NCI-H1105 (cell line): Measurements from ENCODE around the gene CHD1L.
"Not testable (repeated sequence)": the region's sequence is repeated elsewhere in the genome, so short reads cannot be mapped to it uniquely, and the experiment has no call there.

Experiments
- DNase-seq: peaks from one replicate; lab custom pipeline; 2025; lab: John Stamatoyannopoulos, UW

Gene CHD1L

GRCh38 chr1:147242449-147243227 lies at the start of gene CHD1L:
CHD1L (plus strand) TSS chr1:147242684; CDS start chr1:147242704, 20 bp downstream.
- peak; percentile 92 for DNase-seq

- not testable (repeated sequence) for DNase-seq
These were observed 45.2 kb upstream of the CHD1L start for GRCh38 chr1:147197324-147197723.

GRCh38 chr1:147201276-147201675 lies 41.2 kb upstream of the CHD1L start:
- no peak for DNase-seq

- no peak for DNase-seq
These were observed 40.7 kb upstream of the CHD1L start for GRCh38 chr1:147201786-147202185.

- DNase-seq, result no peak
These were observed 39.9 kb upstream of the CHD1L start for GRCh38 chr1:147202576-147202975.

- DNase-seq, result no peak
These were observed 38.4 kb upstream of the CHD1L start for GRCh38 chr1:147204080-147204479.

- no peak for DNase-seq
These were observed 35.3 kb upstream of the CHD1L start for GRCh38 chr1:147207192-147207591.

GRCh38 chr1:147208619-147209018 lies 33.9 kb upstream of the CHD1L start:
- no peak for DNase-seq

- DNase-seq, result no peak
These were observed 32.4 kb upstream of the CHD1L start for GRCh38 chr1:147209825-147210821.

GRCh38 chr1:147210987-147211386 lies 31.5 kb upstream of the CHD1L start:
- DNase-seq, result no peak

- DNase-seq, result no peak
These were observed 30.9 kb upstream of the CHD1L start for GRCh38 chr1:147211577-147211976.

GRCh38 chr1:147213271-147213670 lies 29.2 kb upstream of the CHD1L start:
- no peak for DNase-seq

- no peak for DNase-seq
These were observed 28.2 kb upstream of the CHD1L start for GRCh38 chr1:147214325-147214724.

GRCh38 chr1:147214842-147215539 lies 27.5 kb upstream of the CHD1L start:
- DNase-seq, result no peak

GRCh38 chr1:147215540-147215916 lies 27.0 kb upstream of the CHD1L start:
- DNase-seq, result no peak

GRCh38 chr1:147216124-147216523 lies 26.4 kb upstream of the CHD1L start:
- no peak for DNase-seq

- no peak for DNase-seq
These were observed 25.3 kb upstream of the CHD1L start for GRCh38 chr1:147217141-147217540.

- DNase-seq, result no peak
These were observed 23.9 kb upstream of the CHD1L start for GRCh38 chr1:147218606-147219005.

GRCh38 chr1:147223740-147224615 lies 18.5 kb upstream of the CHD1L start:
- DNase-seq, result no peak

- no peak for DNase-seq
These were observed 17.2 kb upstream of the CHD1L start, which contains the start of gene FMO5 for GRCh38 chr1:147225193-147225730. FMO5 (minus strand) TSS chr1:147225339; CDS start chr1:147225029, 310 bp downstream.

- DNase-seq, result not testable (repeated sequence)
These were observed 11.5 kb upstream of the CHD1L start for GRCh38 chr1:147231032-147231431.
